HepG2 (cell line): ENCODE results near the gene CRAT. TPM values are rescaled to one million over a fixed set of nuclear protein-coding genes. Genes with fewer than 3 reads are reported as not detected.

Experiments used
- HMGA1 ChIP-seq: sonication (generic); formaldehyde crosslinking; conservative IDR thresholded peaks from 2 replicates; pipeline ENCODE4 v1.4.0; 2020; ENCODE audit warnings: missing genetic modification reagents
- JUN ChIP-seq: sonication (generic); formaldehyde crosslinking; IDR thresholded peaks from 2 replicates; pipeline ENCODE4 v1.4.0; 2020; ENCODE audit warnings: mild to moderate bottlenecking, missing genetic modification reagents
- LCORL ChIP-seq, 2 experiments: fragments of 450-650 bp in 1 of 2; sonication (generic) in 1 of 2; formaldehyde crosslinking in 1 of 2; IDR thresholded peaks; 2 replicates each; pipeline versions ENCODE4 v1.5.0 to v1.6.1; 2017 to 2020; ENCODE audit warnings: antibody characterized with exemption in 1 of 2, missing genetic modification reagents in 1 of 2
- MAF1 ChIP-seq: sonication (generic); formaldehyde crosslinking; IDR thresholded peaks from 2 replicates; pipeline ENCODE4 v1.5.0; 2020; ENCODE audit warnings: missing genetic modification reagents, borderline replicate concordance
- MXD3 ChIP-seq: IDR thresholded peaks from 2 replicates; pipeline ENCODE4 v1.6.1; 2016; ENCODE audit warnings: mild to moderate bottlenecking, missing biosample characterization, missing genetic modification reagents
- MZF1 ChIP-seq: sonication (generic); formaldehyde crosslinking; IDR thresholded peaks from 2 replicates; pipeline ENCODE4 v1.8.1; 2023; ENCODE audit warnings: mild to moderate bottlenecking, missing genetic modification reagents, borderline replicate concordance
- NFRKB ChIP-seq: fragments of 450-650 bp; IDR thresholded peaks from 2 replicates; pipeline ENCODE4 v1.6.1; 2017
- SOX13 ChIP-seq, 3 experiments: fragments of 450-650 bp in 1 of 3; sonication (generic) in 1 of 3; formaldehyde crosslinking in 1 of 3; IDR thresholded peaks in 2 of 3; conservative IDR thresholded peaks in 1 of 3; 2 replicates each; pipeline versions ENCODE4 v1.5.0 to v1.6.1; 2016 to 2020; ENCODE audit warnings: antibody characterized with exemption in 1 of 3, mild to moderate bottlenecking in 1 of 3, missing compliant biosample characterization in 1 of 3, missing genetic modification reagents in 1 of 3, moderate library complexity in 1 of 3
- TFAP4 ChIP-seq: sonication (generic); IDR thresholded peaks from 2 replicates; pipeline ENCODE4 v1.6.1; 2016; ENCODE audit warnings: low read depth, borderline replicate concordance
- ZFP36L2 ChIP-seq: sonication (generic); formaldehyde crosslinking; IDR thresholded peaks from 2 replicates; pipeline ENCODE4 v1.4.0; 2020; ENCODE audit warnings: missing genetic modification reagents
- ZNF12 ChIP-seq: sonication (generic); formaldehyde crosslinking; IDR thresholded peaks from 2 replicates; pipeline ENCODE4 v1.5.0; 2020; ENCODE audit warnings: missing genetic modification reagents
- ZNF337 ChIP-seq: sonication (generic); formaldehyde crosslinking; IDR thresholded peaks from 2 replicates; pipeline ENCODE4 v1.5.1; 2020; ENCODE audit warnings: missing genetic modification reagents, low read depth, mild to moderate bottlenecking, borderline replicate concordance
- ZNF432 ChIP-seq: sonication (generic); formaldehyde crosslinking; IDR thresholded peaks from 2 replicates; pipeline ENCODE4 v1.5.0; 2020; ENCODE audit warnings: missing genetic modification reagents, mild to moderate bottlenecking, borderline replicate concordance
- ZNF543 ChIP-seq: sonication (generic); formaldehyde crosslinking; IDR thresholded peaks from 2 replicates; pipeline ENCODE4 v1.4.0; 2020; ENCODE audit warnings: mild to moderate bottlenecking, missing genetic modification reagents
- ZNF639 ChIP-seq: conservative IDR thresholded peaks from 2 replicates; pipeline ENCODE4 v1.6.1; 2018; ENCODE audit warnings: missing genetic modification reagents
- ZNF674 ChIP-seq: sonication (generic); formaldehyde crosslinking; IDR thresholded peaks from 2 replicates; pipeline ENCODE4 v1.5.0; 2020; ENCODE audit warnings: low read depth, mild to moderate bottlenecking, missing genetic modification reagents
- ZNF749 ChIP-seq: sonication (generic); formaldehyde crosslinking; IDR thresholded peaks from 2 replicates; pipeline ENCODE4 v1.8.0; 2022; ENCODE audit warnings: mild to moderate bottlenecking, missing genetic modification reagents, moderate library complexity, borderline replicate concordance
- ZNF781 ChIP-seq: sonication (generic); formaldehyde crosslinking; IDR thresholded peaks from 2 replicates; pipeline ENCODE4 v1.5.1; 2020; ENCODE audit warnings: borderline replicate concordance, mild to moderate bottlenecking, missing genetic modification reagents; ENCODE audit errors: not compliant biosample characterization
- polyA plus RNA-seq, 8 experiments: library from polyadenylated mRNA; depleted of rRNA in 3 of 8; stranded (reverse) in 7 of 8; unstranded in 1 of 8; fragments of >200 nt; fragmentation: Illumina TruSeq in 4 of 8; extraction: Trizol in 4 of 8; gene quantifications; 2 replicates each; pipeline versions ENCODE4 v1.2.1 to v1.2.3, GENCODE V29; 2011 to 2016; ENCODE audit warnings: low read depth in 4 of 8, missing spikeins in 1 of 8, mixed read lengths in 1 of 8; ENCODE audit not compliant: insufficient read depth in 1 of 8
- total RNA-seq, 5 experiments: library from RNA; depleted of rRNA; stranded (reverse); fragments of >200 nt; fragmentation: Illumina TruSeq; extraction: Trizol; gene quantifications; 2 replicates each; pipeline ENCODE4 v1.2.3, GENCODE V29; 2016; ENCODE audit warnings: low read depth in 1 of 5

The CRAT gene
- total and polyA plus RNA-seq, 2 of the 13 experiments (the other 11 are each of a cell fraction or from before 2014, with no cell fraction given): 26.1 to 26.6 TPM

GRCh38 chr9:129110740-129111527 is at the start of gene CRAT, which contains the start of gene PTPA (continued):
- TF ChIP-seq ZNF639 (CRISPR knock-in tag): no peak
- TF ChIP-seq ZFP36L2 (CRISPR knock-in tag): no peak
- TF ChIP-seq ZNF674 (CRISPR knock-in tag): no peak
- TF ChIP-seq MXD3: no peak; the same call in 1 of the 2 replicates
- TF ChIP-seq ZNF432 (CRISPR knock-in tag): no peak
- TF ChIP-seq MZF1: no peak
- peak; percentile 31; the same call in 1 of the 2 replicates for TF ChIP-seq ZNF543
- TF ChIP-seq LCORL (IDR thresholded peaks at IDR 0.05): no peak
- TF ChIP-seq LCORL (CRISPR knock-in tag; IDR thresholded peaks at IDR 0.05): peak; percentile 24; the same call in 1 of the 2 replicates
- TF ChIP-seq NFRKB: no peak
- peak; percentile 30; the same call in 1 of the 2 replicates for TF ChIP-seq TFAP4
- TF ChIP-seq JUN (CRISPR knock-in tag): no peak
- TF ChIP-seq ZNF337 (CRISPR knock-in tag): no peak; the same call in 1 of the 2 replicates
- TF ChIP-seq SOX13 (IDR thresholded peaks at IDR 0.05): no peak
- TF ChIP-seq SOX13 (CRISPR knock-in tag; conservative IDR thresholded peaks at IDR 0.05 in 1 of 2, IDR thresholded peaks at IDR 0.05 in 1 of 2): no peak
- no peak for TF ChIP-seq ZNF781 (CRISPR knock-in tag)
- no peak for TF ChIP-seq HMGA1
- TF ChIP-seq ZNF12 (CRISPR knock-in tag): no peak
- TF ChIP-seq MAF1 (CRISPR knock-in tag): no peak
- TF ChIP-seq ZNF749: peak; percentile 39; the same call in 1 of the 2 replicates
